Effector memory CD8-positive, alpha-beta T cell (primary cell): ENCODE results near the gene S100A16.

Source experiments
- ATAC-seq: fragments of 150-1000 bp; cut with Tn5 transposase; replicated peaks from 2 replicates; pipeline ENCODE4 v1.10.0; 2021; ENCODE audit warnings: mild to moderate bottlenecking, moderate library complexity
- DNase-seq, 3 experiments: peaks; one replicate each; pipeline ENCODE4 v3.0.0; 2021
- H3K27ac Mint-ChIP-seq, 2 donors: one replicate each; pipeline ENCODE4 v1.8.0; 2022; ENCODE audit warnings: mild to moderate bottlenecking in 2 of 2, mixed read lengths in 2 of 2, moderate library complexity in 2 of 2
- H3K27me3 Mint-ChIP-seq, 2 donors: one replicate each; pipeline ENCODE4 v1.8.0; 2022; ENCODE audit warnings: mixed read lengths in 2 of 2
- H3K36me3 Mint-ChIP-seq: one replicate; pipeline ENCODE4 v1.8.0; 2022; ENCODE audit warnings: mild to moderate bottlenecking, moderate library complexity, mixed read lengths; ENCODE audit not compliant: insufficient read depth
- H3K4me1 Mint-ChIP-seq, 2 donors: one replicate each; pipeline ENCODE4 v1.8.0; 2022; ENCODE audit warnings: low read depth in 2 of 2, mixed read lengths in 2 of 2
- H3K4me3 Mint-ChIP-seq, 2 donors: one replicate each; pipeline ENCODE4 v1.8.0; 2022; ENCODE audit warnings: mild to moderate bottlenecking in 2 of 2, mixed read lengths in 2 of 2, moderate library complexity in 2 of 2
- H3K9me3 Mint-ChIP-seq, 2 donors: one replicate each; pipeline ENCODE4 v1.8.0; 2022; ENCODE audit warnings: mixed read lengths in 2 of 2
- total RNA-seq, 9 experiments: gene quantifications; one replicate each; lab custom pipeline; 2026; lab: John Stamatoyannopoulos, UW

The S100A16 gene, protein sequence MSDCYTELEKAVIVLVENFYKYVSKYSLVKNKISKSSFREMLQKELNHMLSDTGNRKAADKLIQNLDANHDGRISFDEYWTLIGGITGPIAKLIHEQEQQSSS
- 0 to 0.72 (median 0) reads per million in 9 experiments for total RNA-seq

DNA sequence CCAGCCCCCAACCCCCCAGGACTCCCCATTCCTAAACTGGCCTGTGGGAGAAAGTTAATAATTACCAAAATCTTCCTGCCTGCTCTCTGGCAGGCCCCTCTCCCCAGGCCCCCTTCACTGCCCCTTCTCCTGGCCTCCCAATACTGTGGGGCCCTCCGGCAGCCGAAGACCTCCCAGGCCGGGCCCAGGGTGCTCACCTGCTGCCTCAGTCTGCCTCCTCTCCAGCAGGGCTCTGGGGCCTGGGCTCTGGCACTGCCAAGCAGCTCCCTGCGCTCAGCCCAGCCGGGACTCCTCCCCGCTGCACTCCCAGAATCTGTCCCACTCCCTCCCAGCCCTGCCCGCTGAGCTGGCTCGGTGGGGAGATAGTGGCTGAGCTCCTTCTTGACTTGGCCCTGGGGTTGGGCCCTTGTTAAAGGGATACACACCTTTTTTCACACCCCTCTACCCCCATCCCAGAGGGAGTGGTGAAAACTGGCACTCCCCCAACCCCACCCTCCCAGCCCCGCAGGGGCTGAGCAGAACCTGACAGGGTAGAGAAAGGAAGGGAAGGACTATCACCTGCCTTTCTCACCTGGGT lies at the start of gene S100A16:
Gene S100A16, minus strand, starts transcription at position 383 of the 577 bp plus-strand sequence. CDS start 4,986 bp downstream, outside the sequence.
- no peak for ATAC-seq
- no peak within 1 kb of the TSS for H3K27ac Mint-ChIP-seq
- H3K36me3 Mint-ChIP-seq, result no peaks in the 10 kb centered on the region
- no peaks in the 10 kb centered on the region for H3K9me3 Mint-ChIP-seq
- no peak for DNase-seq
- no peaks in the 10 kb centered on the region for H3K27me3 Mint-ChIP-seq
- no peak within 1 kb of the TSS for H3K4me3 Mint-ChIP-seq
- no peaks in the 10 kb centered on the region for H3K4me1 Mint-ChIP-seq

GRCh38 chr1:153662269-153662668 lies 49.3 kb upstream of the S100A16 start:
- no peak overlapping the region for H3K27ac Mint-ChIP-seq
- no peaks in the 10 kb centered on the region for H3K27me3 Mint-ChIP-seq
- peaks cover 76% of the 10 kb centered on the region for H3K36me3 Mint-ChIP-seq
- peaks cover 9 to 12% of the 10 kb centered on the region in 2 donors for H3K4me1 Mint-ChIP-seq
- H3K4me3 Mint-ChIP-seq, result no peak overlapping the region
- no peak for DNase-seq
- no peak for ATAC-seq
- H3K9me3 Mint-ChIP-seq, result no peaks in the 10 kb centered on the region

- H3K4me1 Mint-ChIP-seq, result peaks cover 9 to 12% of the 10 kb centered on the region in 2 donors
- H3K9me3 Mint-ChIP-seq, result no peaks in the 10 kb centered on the region
- H3K4me3 Mint-ChIP-seq, result peak overlapping the region in 1 of 2 donors; percentile 23
- H3K27ac Mint-ChIP-seq, result peak overlapping the region; percentile 3 to 68
- H3K27me3 Mint-ChIP-seq, result no peaks in the 10 kb centered on the region
- DNase-seq (no peak), ATAC-seq (no peak)
- H3K36me3 Mint-ChIP-seq, result peaks cover 65% of the 10 kb centered on the region
These were observed 48.3 kb upstream of the S100A16 start for GRCh38 chr1:153661111-153661708.

DNA sequence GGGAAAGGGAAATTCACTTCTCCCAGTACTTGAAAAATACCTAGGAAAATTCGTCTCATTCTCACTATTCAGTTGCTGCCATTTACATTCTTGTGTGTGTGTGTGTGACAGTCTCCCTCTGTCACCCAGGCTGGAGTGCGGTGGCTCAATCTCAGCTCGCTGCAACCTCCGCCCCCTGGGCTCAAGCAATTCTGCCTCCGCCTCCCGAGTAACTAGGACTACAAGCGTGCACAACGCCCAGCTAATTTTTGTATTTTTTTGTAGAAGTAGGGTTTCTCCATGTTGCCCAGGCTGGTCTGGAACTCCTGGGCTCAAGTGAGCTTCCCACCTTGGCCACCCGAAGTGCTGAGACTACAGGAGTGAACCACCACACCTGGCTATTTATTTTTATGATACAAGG lies 46.7 kb upstream of the S100A16 start:
- no peak for ATAC-seq
- H3K4me3 Mint-ChIP-seq, result peak overlapping the region; percentile 94 to 95

DNA sequence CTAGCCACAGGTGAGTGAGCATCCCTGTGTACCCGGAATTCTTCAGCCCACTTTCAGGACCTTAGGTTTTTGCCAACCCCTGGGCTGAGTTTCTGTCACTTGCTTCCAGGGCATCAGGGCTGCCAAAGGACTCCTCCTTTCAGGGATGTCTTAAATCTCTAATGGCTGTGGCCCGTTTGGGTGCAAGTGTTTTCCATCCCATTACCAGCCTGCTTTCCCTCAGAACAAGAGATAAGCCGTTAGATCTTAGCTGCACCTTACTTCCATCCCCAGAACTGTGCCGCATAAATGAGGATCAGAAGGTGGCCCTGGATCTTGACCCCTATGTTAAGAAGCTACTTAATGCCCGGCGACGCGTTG lies 46.2 kb upstream of the S100A16 start:
- H3K4me3 Mint-ChIP-seq, result peak overlapping the region; percentile 94 to 95
- peaks cover 9 to 12% of the 10 kb centered on the region in 2 donors for H3K4me1 Mint-ChIP-seq
- no peak for ATAC-seq
- H3K27me3 Mint-ChIP-seq, result no peaks in the 10 kb centered on the region
- no peak for DNase-seq
- H3K36me3 Mint-ChIP-seq, result peaks cover 45% of the 10 kb centered on the region
- H3K9me3 Mint-ChIP-seq, result no peaks in the 10 kb centered on the region
- H3K27ac Mint-ChIP-seq, result peak overlapping the region; percentile 89 to 94

More for the DNA sequence above, 46.7 kb upstream of the S100A16 start:
- DNase-seq, result no peak
- H3K36me3 Mint-ChIP-seq, result peaks cover 50% of the 10 kb centered on the region
- no peaks in the 10 kb centered on the region for H3K27me3 Mint-ChIP-seq
- H3K9me3 Mint-ChIP-seq, result no peaks in the 10 kb centered on the region
- H3K27ac Mint-ChIP-seq, result peak overlapping the region; percentile 15 to 89
- peaks cover 9 to 12% of the 10 kb centered on the region in 2 donors for H3K4me1 Mint-ChIP-seq

DNA sequence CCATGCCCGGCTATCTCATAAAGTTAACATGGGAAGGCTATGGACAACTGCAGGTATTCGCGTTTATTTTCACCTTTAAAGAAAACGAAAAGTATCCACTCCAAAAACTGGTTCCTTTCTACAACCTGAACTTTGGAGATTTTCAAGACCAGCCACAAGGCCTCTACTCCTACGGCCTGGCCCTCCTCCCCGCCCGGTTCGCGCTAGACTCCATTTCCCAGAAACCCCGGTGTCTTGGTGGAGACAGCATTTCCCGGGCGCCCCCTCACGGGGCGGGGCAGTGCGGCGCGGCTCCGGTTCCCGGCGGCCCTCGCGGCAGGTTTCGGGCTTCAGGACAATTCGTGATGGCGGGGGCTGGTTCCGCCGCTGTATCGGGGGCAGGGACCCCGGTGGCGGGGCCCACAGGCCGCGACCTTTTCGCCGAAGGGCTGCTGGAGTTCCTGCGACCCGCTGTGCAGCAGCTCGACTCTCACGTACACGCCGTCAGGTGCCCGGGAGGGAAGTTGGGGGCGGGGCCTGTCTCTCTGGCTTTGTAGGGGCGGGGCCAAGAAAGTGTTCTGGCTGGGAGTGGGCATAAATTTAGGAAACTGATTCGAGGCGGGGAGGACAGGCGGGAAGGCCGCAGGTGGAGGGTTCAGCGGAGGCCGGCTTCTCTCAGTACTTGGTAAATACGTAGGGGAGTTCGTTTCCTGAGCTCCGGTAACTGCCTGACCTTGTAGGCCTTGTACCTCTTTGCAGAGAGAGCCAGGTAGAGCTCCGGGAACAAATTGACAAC lies 45.6 kb upstream of the S100A16 start, which contains the start of gene SNAPIN:
Gene SNAPIN, plus strand, starts transcription at position 304 of the 775 bp plus-strand sequence. Its CDS starts 41 bp downstream, at position 345.
- H3K9me3 Mint-ChIP-seq, result no peaks in the 10 kb centered on the region
- peaks cover 39% of the 10 kb centered on the region for H3K36me3 Mint-ChIP-seq
- peak within 1 kb of the TSS; percentile 89 to 94 for H3K27ac Mint-ChIP-seq
- DNase-seq, result peak; percentile 83 to 89 (median 84)
- peaks cover 9 to 12% of the 10 kb centered on the region in 2 donors for H3K4me1 Mint-ChIP-seq
- ATAC-seq, result peak; percentile 98
- H3K27me3 Mint-ChIP-seq, result no peaks in the 10 kb centered on the region
- H3K4me3 Mint-ChIP-seq, result peak within 1 kb of the TSS; percentile 94 to 95

GRCh38 chr1:153655333-153655732 lies 42.4 kb upstream of the S100A16 start:
- DNase-seq (no peak), ATAC-seq (no peak)
- Mint-ChIP-seq H3K27me3 (no peaks in the 10 kb centered on the region), H3K4me1 (peaks cover 9 to 12% of the 10 kb centered on the region in 2 donors), H3K4me3 (no peak overlapping the region), H3K27ac (no peak overlapping the region), H3K9me3 (no peaks in the 10 kb centered on the region), H3K36me3 (peaks cover 10% of the 10 kb centered on the region)

GRCh38 chr1:153652805-153653500 lies 40.0 kb upstream of the S100A16 start:
- ATAC-seq, result no peak
- H3K4me1 Mint-ChIP-seq, result peaks cover 9% of the 10 kb centered on the region in 2 donors
- no peak overlapping the region for H3K27ac Mint-ChIP-seq
- no peaks in the 10 kb centered on the region for H3K27me3 Mint-ChIP-seq
- DNase-seq, result no peak
- H3K36me3 Mint-ChIP-seq, result no peaks in the 10 kb centered on the region
- H3K9me3 Mint-ChIP-seq, result no peaks in the 10 kb centered on the region
- H3K4me3 Mint-ChIP-seq, result no peak overlapping the region

- Mint-ChIP-seq H3K9me3 (no peaks in the 10 kb centered on the region), H3K4me3 (no peak overlapping the region), H3K27me3 (no peaks in the 10 kb centered on the region), H3K4me1 (peaks cover 16 to 18% of the 10 kb centered on the region in 2 donors), H3K36me3 (peaks cover 10% of the 10 kb centered on the region), H3K27ac (no peak overlapping the region)
- ATAC-seq (no peak), DNase-seq (no peak)
These were observed 38.8 kb upstream of the S100A16 start for GRCh38 chr1:153651771-153652170.

- H3K4me3 Mint-ChIP-seq, result no peak overlapping the region
- H3K27me3 Mint-ChIP-seq, result no peaks in the 10 kb centered on the region
- ATAC-seq (no peak), DNase-seq (no peak)
- no peaks in the 10 kb centered on the region for H3K9me3 Mint-ChIP-seq
- peaks cover 29% of the 10 kb centered on the region for H3K36me3 Mint-ChIP-seq
- H3K4me1 Mint-ChIP-seq, result peaks cover 26 to 30% of the 10 kb centered on the region in 2 donors
- H3K27ac Mint-ChIP-seq, result peak overlapping the region; percentile 35 to 86
These were observed 36.9 kb upstream of the S100A16 start for GRCh38 chr1:153649863-153650235.

GRCh38 chr1:153649137-153649862 lies 36.4 kb upstream of the S100A16 start:
- H3K27ac Mint-ChIP-seq, result peak overlapping the region; percentile 35 to 86
- H3K4me3 Mint-ChIP-seq, result no peak overlapping the region
- peaks cover 26 to 30% of the 10 kb centered on the region in 2 donors for H3K4me1 Mint-ChIP-seq
- no peaks in the 10 kb centered on the region for H3K9me3 Mint-ChIP-seq
- ATAC-seq (no peak), DNase-seq (no peak)
- H3K27me3 Mint-ChIP-seq, result no peaks in the 10 kb centered on the region
- peaks cover 34% of the 10 kb centered on the region for H3K36me3 Mint-ChIP-seq

DNA sequence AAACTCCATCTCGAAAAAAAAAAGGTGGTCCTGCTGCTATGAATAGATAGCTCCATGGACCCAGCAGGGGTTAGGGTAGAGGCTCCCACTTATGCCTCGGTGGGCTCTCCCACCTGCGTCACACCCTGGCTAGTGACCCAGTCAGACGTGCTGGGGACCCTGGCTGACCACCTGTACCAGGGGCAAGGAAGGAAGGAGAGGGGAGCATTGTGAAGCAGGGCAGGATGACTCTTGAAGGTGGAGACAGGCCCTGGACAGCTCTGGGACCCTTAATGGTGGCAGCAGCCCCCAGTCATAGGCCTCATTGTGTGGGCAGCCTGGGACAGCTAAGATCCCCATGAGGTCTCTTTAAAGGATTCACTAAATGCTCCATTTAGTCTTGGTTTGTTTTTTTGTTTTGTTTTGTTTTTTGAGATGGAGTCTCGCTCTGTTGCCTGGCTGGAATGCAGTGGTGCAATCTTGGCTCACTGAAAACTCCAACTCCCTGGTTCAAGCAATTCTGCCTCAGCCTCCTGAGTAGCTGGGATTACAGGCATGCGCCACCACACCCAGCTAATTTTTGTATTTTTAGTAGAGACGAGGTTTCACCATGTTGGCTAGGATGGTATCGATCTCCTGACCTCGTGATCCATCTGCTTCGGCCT lies 35.2 kb upstream of the S100A16 start:
- ATAC-seq (no peak), DNase-seq (no peak)
- H3K9me3 Mint-ChIP-seq, result no peaks in the 10 kb centered on the region
- peak overlapping the region; percentile 86 to 87 for H3K27ac Mint-ChIP-seq
- H3K36me3 Mint-ChIP-seq, result peaks cover 46% of the 10 kb centered on the region
- no peak overlapping the region for H3K4me3 Mint-ChIP-seq
- peaks cover 35 to 39% of the 10 kb centered on the region in 2 donors for H3K4me1 Mint-ChIP-seq
- no peaks in the 10 kb centered on the region for H3K27me3 Mint-ChIP-seq
